Heart left ventricle (tissue), 16 donors: ENCODE data around the gene GDA. TPM values are rescaled to one million over a fixed set of nuclear protein-coding genes. Genes with fewer than 3 reads are reported as not detected.
A peak's percentile ranks its signal among the peaks of the same experiment; 100 is the strongest.

ENCODE experiments used
- ATAC-seq, 4 donors: fragments of 200-7000 bp; cut with Tn5 transposase; one replicate each; pipeline ENCODE4 v1.9.1; 2020 to 2022; ENCODE audit warnings: moderate library complexity in 4 of 4, mild to moderate bottlenecking in 3 of 4, moderate number of reproducible peaks in 1 of 4
- DNase-seq, 5 donors: peaks; one replicate each; pipeline ENCODE4 v3.0.0-alpha.2; 2020
- H3K27ac ChIP-seq, 12 donors: fragments of 200-600 bp; sonication (generic) in 4 of 12; one replicate each; pipeline versions ENCODE4 v1.5.0 to v1.8.0; 2016 to 2022; ENCODE audit warnings: mild to moderate bottlenecking in 2 of 12
- H3K27me3 ChIP-seq, 9 donors: fragments of 200-600 bp; sonication (generic) in 2 of 9; one replicate each; pipeline versions ENCODE4 v1.5.1 to v1.8.0; 2016 to 2022; ENCODE audit warnings: mild to moderate bottlenecking in 3 of 9
- H3K36me3 ChIP-seq, 9 donors: fragments of 200-600 bp; sonication (generic) in 2 of 9; one replicate each; pipeline versions ENCODE4 v1.5.0 to v1.8.0; 2018 to 2022; ENCODE audit warnings: mild to moderate bottlenecking in 2 of 9
- H3K4me1 ChIP-seq, 12 donors: fragments of 200-600 bp; sonication (generic) in 4 of 12; one replicate each; pipeline versions ENCODE4 v1.5.0 to v1.8.0; 2016 to 2022; ENCODE audit warnings: mild to moderate bottlenecking in 3 of 12
- H3K4me3 ChIP-seq, 12 donors: fragments of 200-600 bp; sonication (generic) in 4 of 12; one replicate each; pipeline versions ENCODE4 v1.5.0 to v1.8.0; 2017 to 2022; ENCODE audit warnings: mild to moderate bottlenecking in 9 of 12, moderate library complexity in 4 of 12
- H3K9me3 ChIP-seq, 12 donors: fragments of 200-600 bp; sonication (generic) in 4 of 12; one replicate each; pipeline versions ENCODE4 v1.5.0 to v1.8.0; 2016 to 2022; ENCODE audit warnings: mild to moderate bottlenecking in 1 of 12
- CTCF ChIP-seq, 12 donors: fragments of 200-600 bp; sonication (generic) in 4 of 12; IDR thresholded peaks; one replicate each; pipeline versions ENCODE4 v1.5.0 to v1.8.0; 2018 to 2022; ENCODE audit warnings: antibody characterized with exemption in 12 of 12, mild to moderate bottlenecking in 5 of 12
- POLR2A ChIP-seq, 2 donors: fragments of 450-650 bp; IDR thresholded peaks; one replicate each; pipeline ENCODE4 v1.6.1; 2017; ENCODE audit warnings: antibody characterized with exemption in 2 of 2, mild to moderate bottlenecking in 2 of 2, moderate library complexity in 2 of 2
- WGBS, 4 donors: extraction: QIAGEN DNeasy Blood & Tissue Kit in 2 of 4; methylation state at CpG; one replicate each; pipeline versions ENCODE4 v1.1.5 to v1.1.7; 2013 to 2018; 5-methylcytosine and 5-hydroxymethylcytosine counted together
- intact Hi-C, 10 donors: fragments of 100-400 bp; cut with DNase I; formaldehyde crosslinking; loops; one replicate each; pipeline versions ENCODE4 v1.11.1 to v1.14.2; 2022
- polyA plus RNA-seq, 2 donors: library from polyadenylated mRNA; stranded (reverse); fragments of 200-250 nt; gene quantifications; one replicate each; pipeline ENCODE4 v1.2.3, GENCODE V29; 2013
- total RNA-seq, 9 donors: library from RNA; depleted of rRNA in 2 of 9; stranded (reverse); fragments of >200 nt in 2 of 9; fragmentation: NEBNext Ultra II Directional in 3 of 9; extraction: Animal tissue kit (Norgen Biotek cat#: 25700) in 3 of 9; gene quantifications; one replicate each; pipeline versions ENCODE4 v1.1.0 to v1.2.4, GENCODE V29; 2016 to 2023
- donor health status: ischemic (EF 13 %, LVEDD 7.1; RV severe dilation, severe dysfunction).
- donor health status: healthy with polysubstance abuse.
- donor health status: DM: no; HTN: yes; CAD: no.
- donor health status: DM: no; HTN: no; CAD: no.
- donor health status: ischemic (EF 25% LVEDD 6.9; RV normal size, moderate dysfunction).
- donor health status: ischemic (EF 25% LVEDD 5.7; RV mildly dilated, moderate dysfunction).
- donor health status: healthy.
- donor health status: DM: yes; HTN: yes; CAD: no.
- donor health status: ischemic (EF 35%, LVEDD 5.7; RV mildly dilated, moderate dysfunction).
- donor health status: nonischemic (EF 11% LVEDD 7.7; RV severe dilation, severe dysfunction).
- donor health status: DM: yes; HTN: yes; CAD: no.
- donor health status: PGD.
- donor health status: ischemic (EF 29% LVEDD 5.4; RV normal size, mild dysfunction).
- donor health status: nonischemic (EF 23%, LVEDD 6.1; RV moderate dilation, normal function).

GDA gene
- total and polyA plus RNA-seq, 11 donors: 0.08 to 1.1 (median 0.19) TPM; not detected in 5

- H3K9me3 ChIP-seq: no peaks in the 10 kb centered on the region
- no peak overlapping the region for H3K27ac ChIP-seq
- 66 to 80% (median 72%) methylated on average over 2 of the region's 2 CpGs for WGBS, 4 donors
- no peaks in the 10 kb centered on the region for H3K36me3 ChIP-seq
- no peak overlapping the region for H3K4me3 ChIP-seq
- no peaks in the 10 kb centered on the region for H3K27me3 ChIP-seq
- intact Hi-C loops: no loop called here
- no peaks in the 10 kb centered on the region for H3K4me1 ChIP-seq
- ATAC-seq (no peak), DNase-seq (no peak)
- TF ChIP-seq CTCF (IDR thresholded peaks at IDR 0.05) (no peak), POLR2A (IDR thresholded peaks at IDR 0.05) (no peak)
Observed at GRCh38 chr9:72124947-72125346, 24.3 kb upstream of the GDA start.

- no peaks in the 10 kb centered on the region for H3K4me1 ChIP-seq
- intact Hi-C loops: no loop called here
- no peak overlapping the region for H3K27ac ChIP-seq
- WGBS, 4 donors: 16 to 43% (median 28%) methylated on average over 2 of the region's 2 CpGs
- no peaks in the 10 kb centered on the region for H3K27me3 ChIP-seq
- H3K9me3 ChIP-seq: no peaks in the 10 kb centered on the region
- ATAC-seq (no peak), DNase-seq (no peak)
- no peak for TF ChIP-seq CTCF (IDR thresholded peaks at IDR 0.05)
- TF ChIP-seq POLR2A (IDR thresholded peaks at IDR 0.05): no peak
- H3K36me3 ChIP-seq: no peaks in the 10 kb centered on the region
- H3K4me3 ChIP-seq: no peak overlapping the region
Observed at GRCh38 chr9:72127753-72128152, 21.5 kb upstream of the GDA start.

- Histone ChIP-seq H3K27ac (no peak overlapping the region), H3K4me3 (no peak overlapping the region), H3K27me3 (no peaks in the 10 kb centered on the region), H3K4me1 (no peaks in the 10 kb centered on the region), H3K9me3 (no peaks in the 10 kb centered on the region), H3K36me3 (no peaks in the 10 kb centered on the region)
- DNase-seq (no peak), ATAC-seq (peak in 1 of 4 donors; percentile 70)
- no peak for TF ChIP-seq CTCF (IDR thresholded peaks at IDR 0.05)
- no peak for TF ChIP-seq POLR2A (IDR thresholded peaks at IDR 0.05)
- intact Hi-C loops: no loop called here
- WGBS, 4 donors: 30 to 39% (median 32%) methylated on average over 2 of the region's 2 CpGs
Observed at GRCh38 chr9:72128526-72128925, 20.7 kb upstream of the GDA start.

- DNase-seq (no peak), ATAC-seq (peak in 1 of 4 donors; percentile 53)
- Histone ChIP-seq H3K9me3 (no peaks in the 10 kb centered on the region), H3K4me3 (no peak overlapping the region), H3K4me1 (no peaks in the 10 kb centered on the region), H3K27me3 (no peaks in the 10 kb centered on the region), H3K27ac (no peak overlapping the region), H3K36me3 (no peaks in the 10 kb centered on the region)
- WGBS, 4 donors: 49 to 58% (median 50%) methylated on average over 8 to 9 of the region's 9 CpGs
- TF ChIP-seq POLR2A (IDR thresholded peaks at IDR 0.05): no peak
- intact Hi-C loops: no loop called here
Observed at GRCh38 chr9:72129271-72130156, 19.7 kb upstream of the GDA start.
